ENCODE results near the gene SHB. TPM values are rescaled to one million over a fixed set of nuclear protein-coding genes. Genes with fewer than 3 reads are reported as not detected.

The SHB gene
- total and polyA plus RNA-seq, 7 donors: 4.0 to 30.7 (median 8.6) TPM

GRCh38 chr9:37880916-37881479 lies 188.0 kb downstream of the SHB start:
- Histone ChIP-seq H3K27ac (no peak overlapping the region), H3K4me1 (no peaks in the 10 kb centered on the region), H3K4me3 (no peak overlapping the region), H3K9me3 (no peaks in the 10 kb centered on the region), H3K27me3 (ENCODE audit: insufficient read depth in 3 of 3, low read length in 2 of 3) (no peaks in the 10 kb centered on the region), H3K36me3 (ENCODE audit: insufficient read depth in 1 of 2, low read depth in 1 of 2) (peaks cover 0 to 36% of the 10 kb centered on the region in 2 donors)
- no peak for DNase-seq
- WGBS, 3 donors: 91 to 95% (median 94%) methylated on average over 2 of the region's 2 CpGs
- intact Hi-C loops (cut with DNase I): no loop called here
- no peak for TF ChIP-seq CTCF (IDR thresholded peaks at IDR 0.05)
- no peak for ATAC-seq

GRCh38 chr9:37876376-37876775 lies 192.7 kb downstream of the SHB start:
- H3K27me3 ChIP-seq (ENCODE audit: insufficient read depth in 3 of 3, low read length in 2 of 3): no peaks in the 10 kb centered on the region
- WGBS, 3 donors: 95 to 99% (median 97%) methylated on average over 1 of the region's 1 CpG
- H3K9me3 ChIP-seq: no peaks in the 10 kb centered on the region
- DNase-seq: no peak
- peaks cover 0 to 32% of the 10 kb centered on the region in 2 donors for H3K36me3 ChIP-seq (ENCODE audit: insufficient read depth in 1 of 2, low read depth in 1 of 2)
- intact Hi-C loops (cut with DNase I): no loop called here
- H3K4me3 ChIP-seq: no peak overlapping the region
- no peaks in the 10 kb centered on the region for H3K4me1 ChIP-seq
- no peak overlapping the region for H3K27ac ChIP-seq
- no peak for TF ChIP-seq CTCF (IDR thresholded peaks at IDR 0.05)
- no peak for ATAC-seq

- no peaks in the 10 kb centered on the region for H3K4me1 ChIP-seq
- TF ChIP-seq CTCF (IDR thresholded peaks at IDR 0.05): no peak
- no peak for ATAC-seq
- WGBS, 3 donors: 90 to 96% (median 93%) methylated on average over 2 of the region's 2 CpGs
- H3K9me3 ChIP-seq: no peaks in the 10 kb centered on the region
- H3K36me3 ChIP-seq (ENCODE audit: insufficient read depth in 1 of 2, low read depth in 1 of 2): peaks cover 0 to 8% of the 10 kb centered on the region in 2 donors
- intact Hi-C loops (cut with DNase I): no loop called here
- H3K4me3 ChIP-seq: no peak overlapping the region
- DNase-seq: no peak
- no peak overlapping the region for H3K27ac ChIP-seq
- no peaks in the 10 kb centered on the region for H3K27me3 ChIP-seq (ENCODE audit: insufficient read depth in 3 of 3, low read length in 2 of 3)
These were observed 195.1 kb downstream of the SHB start for GRCh38 chr9:37873955-37874354.

- H3K9me3 ChIP-seq: no peaks in the 10 kb centered on the region
- intact Hi-C loops (cut with DNase I): no loop called here
- 69 to 81% (median 72%) methylated on average over 5 of the region's 5 CpGs for WGBS, 3 donors
- H3K27ac ChIP-seq: no peak overlapping the region
- no peaks in the 10 kb centered on the region for H3K4me1 ChIP-seq
- no peak for ATAC-seq
- no peak overlapping the region for H3K4me3 ChIP-seq
- peaks cover 0 to 6% of the 10 kb centered on the region in 2 donors for H3K36me3 ChIP-seq (ENCODE audit: insufficient read depth in 1 of 2, low read depth in 1 of 2)
- TF ChIP-seq CTCF (IDR thresholded peaks at IDR 0.05): no peak
- DNase-seq: no peak
- no peaks in the 10 kb centered on the region for H3K27me3 ChIP-seq (ENCODE audit: insufficient read depth in 3 of 3, low read length in 2 of 3)
These were observed 198.2 kb downstream of the SHB start for GRCh38 chr9:37870799-37871176.

Measured in psoas muscle (tissue), 8 donors.